Left colon (tissue), 2 donors: ENCODE data around the gene RSAD1. TPM values are rescaled to one million over a fixed set of nuclear protein-coding genes. Genes with fewer than 3 reads are reported as not detected.
"Not testable (repeated sequence)": the region's sequence is repeated elsewhere in the genome, so short reads cannot be mapped to it uniquely, and the experiment has no call there.

Source experiments
- ATAC-seq: fragments of 200-7000 bp; cut with Tn5 transposase; one replicate; pipeline ENCODE4 v1.9.1; 2020; ENCODE audit warnings: mild to moderate bottlenecking, moderate library complexity
- DNase-seq, 2 donors: peaks; one replicate each; pipeline ENCODE4 v3.0.0-alpha.2; 2020
- intact Hi-C, 2 donors: fragments of 100-400 bp; cut with DNase I in 1 of 2; cut with micrococcal nuclease in 1 of 2; formaldehyde crosslinking; loops; one replicate each; pipeline versions ENCODE4 v1.11.2 to v1.14.0; 2022; cut with DNase I, micrococcal nuclease
- total RNA-seq, 2 donors: library from RNA; stranded (reverse); fragmentation: NEBNext Ultra II Directional; extraction: Animal tissue kit (Norgen Biotek cat#: 25700); gene quantifications; one replicate each; pipeline ENCODE4 v1.2.1, GENCODE V29; 2021
- donor health status: DM: no; HTN: no; CAD: no.
- donor health status: DM: yes; HTN: yes; CAD: no.

The RSAD1 gene
- total RNA-seq, 2 donors from 2014 or later: 29.1 to 33.9 TPM

GRCh38 chr17:50468304-50469207 lies 10.1 kb upstream of the RSAD1 start, which contains the start of gene CHAD:
TSS of gene CHAD (minus strand) at chr17:50468880. CDS start at chr17:50468813, 67 bp downstream.
- intact Hi-C loops: no loop called here
- ATAC-seq: no peak
- DNase-seq: peak in 1 of 2 donors; percentile 26

- intact Hi-C loops: no loop called here
- DNase-seq (no peak), ATAC-seq (no peak)
Measured at GRCh38 chr17:50469208-50469605, 9.5 kb upstream of the RSAD1 start.

GRCh38 chr17:50469671-50470305 lies 8.9 kb upstream of the RSAD1 start:
- ATAC-seq: no peak
- DNase-seq: peak in 1 of 2 donors; percentile 32
- intact Hi-C loops: no loop called here

- intact Hi-C loops: no loop called here
- ATAC-seq: peak; percentile 72
- peak; percentile 78 to 88 for DNase-seq
Measured at GRCh38 chr17:50470426-50470825, 8.2 kb upstream of the RSAD1 start.

GRCh38 chr17:50471009-50471905 lies 7.4 kb upstream of the RSAD1 start:
- no peak for ATAC-seq
- no peak for DNase-seq
- intact Hi-C loops: no loop called here

- intact Hi-C loops: no loop called here
- DNase-seq: peak in 1 of 2 donors; percentile 28
- no peak for ATAC-seq
Measured at GRCh38 chr17:50472286-50472685, 6.4 kb upstream of the RSAD1 start.

GRCh38 chr17:50472761-50473161 lies 5.9 kb upstream of the RSAD1 start:
- intact Hi-C loops, ATAC-seq, DNase-seq: not testable (repeated sequence)

- DNase-seq: no peak
- ATAC-seq: no peak
- intact Hi-C loops: no loop called here
Measured at GRCh38 chr17:50473901-50474300, 4.8 kb upstream of the RSAD1 start.

GRCh38 chr17:50474523-50474922 lies 4.1 kb upstream of the RSAD1 start:
- ATAC-seq (no peak), DNase-seq (peak in 1 of 2 donors; percentile 15)
- intact Hi-C loops: no loop called here

GRCh38 chr17:50475362-50475761 lies 3.3 kb upstream of the RSAD1 start:
- intact Hi-C loops: no loop called here
- DNase-seq: peak in 1 of 2 donors; percentile 16
- ATAC-seq: no peak

GRCh38 chr17:50475775-50476544 lies 2.7 kb upstream of the RSAD1 start:
- ATAC-seq: peak; percentile 35
- intact Hi-C loops: not testable (repeated sequence)
- peak in 1 of 2 donors; percentile 35 for DNase-seq

- intact Hi-C loops: no loop called here
- DNase-seq (peak in 1 of 2 donors; percentile 52), ATAC-seq (peak; percentile 34)
Measured at GRCh38 chr17:50476545-50477315, 1.9 kb upstream of the RSAD1 start.

GRCh38 chr17:50477976-50478375 lies 684 bp upstream of the RSAD1 start:
- intact Hi-C loops: no loop called here
- DNase-seq: no peak
- no peak for ATAC-seq

- intact Hi-C loops: loop anchor here in 1 of 2 donors (10.0 kb wide), 1 partner anchor 155 kb away; the partner anchor contains the start of gene ABCC3
- DNase-seq (peak; percentile 87 to 89), ATAC-seq (peak; percentile 61)
Measured at GRCh38 chr17:50479522-50480141, 972 bp downstream of the RSAD1 start.

GRCh38 chr17:50480142-50480764 lies 1.6 kb downstream of the RSAD1 start:
- DNase-seq (peak in 1 of 2 donors; percentile 14), ATAC-seq (no peak)
- intact Hi-C loops: loop anchor here in 1 of 2 donors (10.0 kb wide), 1 partner anchor 155 kb away; the partner anchor contains the start of gene ABCC3

- intact Hi-C loops: loop anchor here in 1 of 2 donors (10.0 kb wide), 1 partner anchor 154 kb away; the partner anchor contains the start of gene ABCC3
- no peak for DNase-seq
- no peak for ATAC-seq
Measured at GRCh38 chr17:50480854-50481490, 2.3 kb downstream of the RSAD1 start.
